ENCODE results near the gene HS2ST1. TPM values are rescaled to one million over a fixed set of nuclear protein-coding genes. Genes with fewer than 3 reads are reported as not detected.
A peak's percentile ranks its signal among the peaks of the same experiment; 100 is the strongest.
"Not testable (repeated sequence)": the region's sequence is repeated elsewhere in the genome, so short reads cannot be mapped to it uniquely, and the experiment has no call there.

HS2ST1 gene
- total RNA-seq, 6 experiments from 2014 or later, result 23.8 to 26.8 (median 24.8) TPM

- no peak for TF ChIP-seq CTCF (IDR thresholded peaks at IDR 0.05)
- H3K27me3 Mint-ChIP-seq (ENCODE audit: insufficient read depth), result no peaks in the 10 kb centered on the region
Observed at GRCh38 chr1:86956221-86956620, 41.8 kb downstream of the HS2ST1 start.

GRCh38 chr1:86957221-86957620 is 42.8 kb downstream of the HS2ST1 start:
- H3K4me3 Mint-ChIP-seq, result no peak overlapping the region
- H3K27ac Mint-ChIP-seq, result no peak overlapping the region
- no peaks in the 10 kb centered on the region for H3K27me3 Mint-ChIP-seq (ENCODE audit: insufficient read depth)
- H3K36me3 Mint-ChIP-seq (ENCODE audit: low read depth), result peaks cover 3% of the 10 kb centered on the region; the same call in 1 of the 2 replicates
- no peaks in the 10 kb centered on the region for H3K9me3 Mint-ChIP-seq
- TF ChIP-seq CTCF (IDR thresholded peaks at IDR 0.05), result no peak
- no peaks in the 10 kb centered on the region for H3K4me1 Mint-ChIP-seq (ENCODE audit: low read depth)
- DNase-seq, result no peak

More at GRCh38 chr1:86956221-86956620, 41.8 kb downstream of the HS2ST1 start:
- no peak for DNase-seq
- Mint-ChIP-seq H3K27ac (no peak overlapping the region), H3K4me1 (ENCODE audit: low read depth) (peaks cover 7% of the 10 kb centered on the region), H3K4me3 (no peak overlapping the region), H3K9me3 (no peaks in the 10 kb centered on the region), H3K36me3 (ENCODE audit: low read depth) (peaks cover 3% of the 10 kb centered on the region; the same call in 1 of the 2 replicates)

GRCh38 chr1:86960548-86960947 is 46.1 kb downstream of the HS2ST1 start:
- H3K4me1 Mint-ChIP-seq (ENCODE audit: low read depth), result no peaks in the 10 kb centered on the region; the same call in 1 of the 2 replicates

GRCh38 chr1:86963841-86964240 is 49.4 kb downstream of the HS2ST1 start:
- not testable (repeated sequence) for H3K27ac Mint-ChIP-seq; H3K4me1 Mint-ChIP-seq (ENCODE audit: low read depth); H3K27me3 Mint-ChIP-seq (ENCODE audit: insufficient read depth); DNase-seq; H3K36me3 Mint-ChIP-seq (ENCODE audit: low read depth); H3K9me3 Mint-ChIP-seq; H3K4me3 Mint-ChIP-seq

More at GRCh38 chr1:86960548-86960947, 46.1 kb downstream of the HS2ST1 start:
- no peak for DNase-seq
- Mint-ChIP-seq H3K9me3 (no peaks in the 10 kb centered on the region), H3K27ac (no peak overlapping the region), H3K27me3 (ENCODE audit: insufficient read depth) (no peaks in the 10 kb centered on the region; the same call in 1 of the 2 replicates), H3K4me3 (no peak overlapping the region), H3K36me3 (ENCODE audit: low read depth) (peaks cover 3% of the 10 kb centered on the region; the same call in 1 of the 2 replicates)
- no peak for TF ChIP-seq CTCF (IDR thresholded peaks at IDR 0.05)

GRCh38 chr1:86965012-86965826 is 50.8 kb downstream of the HS2ST1 start:
- peak; percentile 82 for TF ChIP-seq CTCF (IDR thresholded peaks at IDR 0.05)
- Mint-ChIP-seq H3K4me3 (no peak overlapping the region), H3K4me1 (ENCODE audit: low read depth) (no peaks in the 10 kb centered on the region; the same call in 1 of the 2 replicates), H3K27ac (no peak overlapping the region), H3K27me3 (ENCODE audit: insufficient read depth) (no peaks in the 10 kb centered on the region; the same call in 1 of the 2 replicates), H3K9me3 (no peaks in the 10 kb centered on the region), H3K36me3 (ENCODE audit: low read depth) (no peaks in the 10 kb centered on the region)
- peak; percentile 5 for DNase-seq

- no peaks in the 10 kb centered on the region; the same call in 1 of the 2 replicates for H3K4me1 Mint-ChIP-seq (ENCODE audit: low read depth)
- no peaks in the 10 kb centered on the region for H3K9me3 Mint-ChIP-seq
- no peak for TF ChIP-seq CTCF (IDR thresholded peaks at IDR 0.05)
- no peaks in the 10 kb centered on the region; the same call in 1 of the 2 replicates for H3K27me3 Mint-ChIP-seq (ENCODE audit: insufficient read depth)
- H3K27ac Mint-ChIP-seq, result no peak overlapping the region
- no peak for DNase-seq
- H3K4me3 Mint-ChIP-seq, result no peak overlapping the region
- no peaks in the 10 kb centered on the region for H3K36me3 Mint-ChIP-seq (ENCODE audit: low read depth)
Observed at GRCh38 chr1:86965827-86966182, 51.4 kb downstream of the HS2ST1 start.

All from HFFc6 (cell line).